Right cardiac atrium (tissue), 5 donors: ENCODE measurements around the gene CADM4. TPM values are rescaled to one million over a fixed set of nuclear protein-coding genes. Genes with fewer than 3 reads are reported as not detected.

ENCODE experiments used
- ATAC-seq, 2 donors: fragments of 200-7000 bp; cut with Tn5 transposase; one replicate each; pipeline versions ENCODE4 v1.8.0 to v1.9.1; 2020; ENCODE audit warnings: moderate library complexity in 2 of 2, mild to moderate bottlenecking in 1 of 2
- DNase-seq, 3 donors: peaks; one replicate each; pipeline ENCODE4 v3.0.0-alpha.2; 2020
- H3K27ac ChIP-seq: one replicate; pipeline ENCODE4 v1.5.1; 2013; ENCODE audit warnings: mild to moderate bottlenecking, low read length, control low read depth, moderate library complexity
- H3K27me3 ChIP-seq: one replicate; pipeline ENCODE4 v1.6.1; 2013; ENCODE audit not compliant: control insufficient read depth, insufficient read depth
- H3K4me1 ChIP-seq: one replicate; pipeline ENCODE4 v1.6.1; 2013; ENCODE audit warnings: low read length; ENCODE audit not compliant: control insufficient read depth, insufficient read depth
- H3K4me3 ChIP-seq: one replicate; pipeline ENCODE4 v1.5.1; 2013; ENCODE audit warnings: low read length, control low read depth
- H3K9me3 ChIP-seq: one replicate; pipeline ENCODE4 v1.6.1; 2013; ENCODE audit warnings: low read length; ENCODE audit not compliant: control insufficient read depth
- WGBS: extraction: QIAGEN DNeasy Blood & Tissue Kit; methylation state at CpG from one replicate; pipeline ENCODE4 v1.1.7; 2013; 5-methylcytosine and 5-hydroxymethylcytosine counted together
- intact Hi-C, 4 donors: fragments of 100-400 bp; cut with DNase I; formaldehyde crosslinking; loops; one replicate each; pipeline versions ENCODE4 v1.11.0 to v1.14.0; 2022 to 2023
- polyA plus RNA-seq: library from polyadenylated mRNA; stranded (reverse); fragments of 200-250 nt; gene quantifications from one replicate; pipeline ENCODE4 v1.2.3, GENCODE V29; 2013
- total RNA-seq, 4 donors: library from RNA; stranded (reverse); fragmentation: NEBNext Ultra II Directional; extraction: Animal tissue kit (Norgen Biotek cat#: 25700); gene quantifications; one replicate each; pipeline ENCODE4 v1.2.1, GENCODE V29; 2021
- donor health status: healthy with polysubstance abuse.
- donor health status: DM: no; HTN: yes; CAD: no.
- donor health status: DM: no; HTN: no; CAD: no.
- donor health status: DM: no; HTN: yes; CAD: no; lungs with severe emphysema.
- donor health status: DM: yes; HTN: yes; CAD: no.

The CADM4 gene
- total and polyA plus RNA-seq, 5 donors: 12.4 to 17.6 (median 14.1) TPM

GRCh38 chr19:43633520-43633919, 6.1 kb downstream of the CADM4 start:
- WGBS: 89% methylated on average over 4 of the region's 4 CpGs
- no peaks in the 10 kb centered on the region for H3K4me1 ChIP-seq
- no peaks in the 10 kb centered on the region for H3K27me3 ChIP-seq
- H3K27ac ChIP-seq: no peak overlapping the region
- no peak for DNase-seq
- no peaks in the 10 kb centered on the region for H3K9me3 ChIP-seq
- intact Hi-C loops: no loop called here
- H3K4me3 ChIP-seq: no peak overlapping the region
- ATAC-seq: no peak

GRCh38 chr19:43631491-43631890, 8.2 kb downstream of the CADM4 start:
- WGBS: 85% methylated on average over 5 of the region's 5 CpGs
- ATAC-seq (no peak), DNase-seq (no peak)
- H3K27me3 ChIP-seq: no peaks in the 10 kb centered on the region
- H3K4me3 ChIP-seq: no peak overlapping the region
- intact Hi-C loops: no loop called here
- H3K9me3 ChIP-seq: no peaks in the 10 kb centered on the region
- H3K4me1 ChIP-seq: no peaks in the 10 kb centered on the region
- H3K27ac ChIP-seq: no peak overlapping the region

GRCh38 chr19:43628646-43629326, 10.9 kb downstream of the CADM4 start:
- no peaks in the 10 kb centered on the region for H3K9me3 ChIP-seq
- H3K27ac ChIP-seq: no peak overlapping the region
- ATAC-seq (no peak), DNase-seq (no peak)
- no peaks in the 10 kb centered on the region for H3K4me1 ChIP-seq
- no peak overlapping the region for H3K4me3 ChIP-seq
- WGBS: 84% methylated on average over 3 of the region's 3 CpGs
- H3K27me3 ChIP-seq: no peaks in the 10 kb centered on the region
- intact Hi-C loops: no loop called here

GRCh38 chr19:43626838-43627237, 12.8 kb downstream of the CADM4 start:
- Histone ChIP-seq H3K27ac (no peak overlapping the region), H3K27me3 (no peaks in the 10 kb centered on the region), H3K4me3 (no peak overlapping the region), H3K9me3 (no peaks in the 10 kb centered on the region), H3K4me1 (no peaks in the 10 kb centered on the region)
- intact Hi-C loops: no loop called here
- WGBS: 52% methylated on average over 17 of the region's 17 CpGs
- no peak for ATAC-seq
- no peak for DNase-seq

- peak in 1 of 2 donors; percentile 36 for ATAC-seq
Measured at GRCh38 chr19:43625918-43626579, 13.6 kb downstream of the CADM4 start.

GRCh38 chr19:43624933-43625332, 14.7 kb downstream of the CADM4 start:
- DNase-seq (peak; percentile 46 to 83 (median 79)), ATAC-seq (no peak)
- H3K27ac ChIP-seq: no peak overlapping the region
- WGBS: 32% methylated on average over 30 of the region's 30 CpGs
- no peak overlapping the region for H3K4me3 ChIP-seq
- intact Hi-C loops: no loop called here
- no peaks in the 10 kb centered on the region for H3K27me3 ChIP-seq
- no peaks in the 10 kb centered on the region for H3K9me3 ChIP-seq
- no peaks in the 10 kb centered on the region for H3K4me1 ChIP-seq

More at GRCh38 chr19:43625918-43626579, 13.6 kb downstream of the CADM4 start:
- WGBS: 74% methylated on average over 32 of the region's 32 CpGs
- peak in 1 of 3 donors; percentile 61 for DNase-seq
- H3K27ac ChIP-seq: no peak overlapping the region
- H3K9me3 ChIP-seq: no peaks in the 10 kb centered on the region
- H3K27me3 ChIP-seq: no peaks in the 10 kb centered on the region
- H3K4me3 ChIP-seq: no peak overlapping the region
- no peaks in the 10 kb centered on the region for H3K4me1 ChIP-seq
- intact Hi-C loops: no loop called here

GRCh38 chr19:43623889-43624670, 15.6 kb downstream of the CADM4 start:
- ATAC-seq: no peak
- no peak overlapping the region for H3K27ac ChIP-seq
- no peaks in the 10 kb centered on the region for H3K4me1 ChIP-seq
- no peaks in the 10 kb centered on the region for H3K27me3 ChIP-seq
- intact Hi-C loops: no loop called here
- H3K9me3 ChIP-seq: no peaks in the 10 kb centered on the region
- DNase-seq: no peak
- WGBS: 79% methylated on average over 35 of the region's 35 CpGs
- no peak overlapping the region for H3K4me3 ChIP-seq

GRCh38 chr19:43622956-43623355, 16.7 kb downstream of the CADM4 start:
- ATAC-seq (no peak), DNase-seq (no peak)
- Histone ChIP-seq H3K4me1 (no peaks in the 10 kb centered on the region), H3K9me3 (no peaks in the 10 kb centered on the region), H3K4me3 (no peak overlapping the region), H3K27me3 (no peaks in the 10 kb centered on the region), H3K27ac (no peak overlapping the region)
- 85% methylated on average over 1 of the region's 1 CpG for WGBS
- intact Hi-C loops: no loop called here

- H3K27ac ChIP-seq: no peak overlapping the region
- ATAC-seq: no peak
- H3K4me1 ChIP-seq: no peaks in the 10 kb centered on the region
- H3K9me3 ChIP-seq: no peaks in the 10 kb centered on the region
- DNase-seq: no peak
- H3K27me3 ChIP-seq: no peaks in the 10 kb centered on the region
- intact Hi-C loops: no loop called here
- no peak overlapping the region for H3K4me3 ChIP-seq
- 52% methylated on average over 4 of the region's 4 CpGs for WGBS
Measured at GRCh38 chr19:43622070-43622469, 17.6 kb downstream of the CADM4 start.

- Histone ChIP-seq H3K4me1 (no peaks in the 10 kb centered on the region), H3K27ac (peak overlapping the region; percentile 69), H3K27me3 (no peaks in the 10 kb centered on the region), H3K9me3 (no peaks in the 10 kb centered on the region), H3K4me3 (peak overlapping the region; percentile 51)
- intact Hi-C loops: no loop called here
- ATAC-seq: peak in 1 of 2 donors; percentile 3
- WGBS: 40% methylated on average over 23 of the region's 23 CpGs
- DNase-seq: peak in 1 of 3 donors; percentile 95
Measured at GRCh38 chr19:43620061-43621001, 19.3 kb downstream of the CADM4 start.
